HG03064 (cell line): Measurements from ENCODE around the gene DOLPP1.

Source experiments
- ATAC-seq: cut with Tn5 transposase; IDR thresholded peaks from one replicate; pipeline ENCODE4 v1.9.1; 2021; ENCODE audit warnings: low read depth; ENCODE audit not compliant: unreplicated experiment

DOLPP1 gene

GRCh38 chr9:129093602-129094386 is 12.9 kb downstream of the DOLPP1 start:
- ATAC-seq = no peak

GRCh38 chr9:129094387-129095169 is 13.7 kb downstream of the DOLPP1 start:
- ATAC-seq = no peak

- no peak for ATAC-seq
Observed at GRCh38 chr9:129095170-129095667, 14.3 kb downstream of the DOLPP1 start.

GRCh38 chr9:129095908-129096307 is 15.0 kb downstream of the DOLPP1 start:
- no peak for ATAC-seq

GRCh38 chr9:129097671-129098306 is 16.9 kb downstream of the DOLPP1 start:
- no peak for ATAC-seq

- ATAC-seq = no peak
Observed at GRCh38 chr9:129098328-129098727, 17.4 kb downstream of the DOLPP1 start.

- ATAC-seq = no peak
Observed at GRCh38 chr9:129100383-129101169, 19.7 kb downstream of the DOLPP1 start.

- ATAC-seq = no peak
Observed at GRCh38 chr9:129101279-129101678, 20.4 kb downstream of the DOLPP1 start.

- no peak for ATAC-seq
Observed at GRCh38 chr9:129102095-129102525, 21.2 kb downstream of the DOLPP1 start.

GRCh38 chr9:129102791-129103594 is 22.1 kb downstream of the DOLPP1 start:
- ATAC-seq = no peak

GRCh38 chr9:129103595-129103965 is 22.7 kb downstream of the DOLPP1 start:
- no peak for ATAC-seq

GRCh38 chr9:129104051-129104450 is 23.1 kb downstream of the DOLPP1 start:
- no peak for ATAC-seq

- no peak for ATAC-seq
Observed at GRCh38 chr9:129105857-129106694, 25.2 kb downstream of the DOLPP1 start.

GRCh38 chr9:129107651-129108050 is 26.7 kb downstream of the DOLPP1 start:
- ATAC-seq = no peak

- ATAC-seq = no peak
Observed at GRCh38 chr9:129108083-129108804, 27.3 kb downstream of the DOLPP1 start.

GRCh38 chr9:129108805-129109536 is 28.1 kb downstream of the DOLPP1 start:
- no peak for ATAC-seq

- no peak for ATAC-seq
Observed at GRCh38 chr9:129109537-129109903, 28.6 kb downstream of the DOLPP1 start.
